Measurements from ENCODE around the gene C3. TPM values are rescaled to one million over a fixed set of nuclear protein-coding genes. Genes with fewer than 3 reads are reported as not detected.

The C3 gene
- total RNA-seq, 6 experiments from 2014 or later = 0.82 to 1.5 (median 1.2) TPM

DNA sequence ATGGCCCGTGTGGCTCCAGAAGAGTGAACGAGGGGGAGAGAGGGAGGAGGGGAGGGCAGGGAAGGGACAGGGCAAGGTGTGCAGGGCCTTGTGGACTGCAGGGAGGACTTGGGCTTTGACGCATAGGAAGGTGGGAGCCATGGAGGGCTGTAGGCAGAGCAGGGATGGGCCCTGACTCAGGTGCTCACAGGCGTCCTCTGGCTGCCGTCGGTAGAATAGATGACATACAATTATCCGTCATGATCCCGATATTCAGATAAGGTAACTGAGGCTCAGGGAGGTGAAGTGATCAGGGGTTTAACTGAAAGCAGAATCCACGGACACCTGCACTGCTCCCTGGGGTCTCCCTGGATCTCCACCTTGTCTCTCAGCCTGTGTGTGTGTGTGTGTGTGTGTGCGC, 3.4 kb downstream of the C3 start:
- peaks cover 9% of the 10 kb centered on the region for H3K4me1 Mint-ChIP-seq (ENCODE audit: low read depth)
- TF ChIP-seq, protein P1, sequence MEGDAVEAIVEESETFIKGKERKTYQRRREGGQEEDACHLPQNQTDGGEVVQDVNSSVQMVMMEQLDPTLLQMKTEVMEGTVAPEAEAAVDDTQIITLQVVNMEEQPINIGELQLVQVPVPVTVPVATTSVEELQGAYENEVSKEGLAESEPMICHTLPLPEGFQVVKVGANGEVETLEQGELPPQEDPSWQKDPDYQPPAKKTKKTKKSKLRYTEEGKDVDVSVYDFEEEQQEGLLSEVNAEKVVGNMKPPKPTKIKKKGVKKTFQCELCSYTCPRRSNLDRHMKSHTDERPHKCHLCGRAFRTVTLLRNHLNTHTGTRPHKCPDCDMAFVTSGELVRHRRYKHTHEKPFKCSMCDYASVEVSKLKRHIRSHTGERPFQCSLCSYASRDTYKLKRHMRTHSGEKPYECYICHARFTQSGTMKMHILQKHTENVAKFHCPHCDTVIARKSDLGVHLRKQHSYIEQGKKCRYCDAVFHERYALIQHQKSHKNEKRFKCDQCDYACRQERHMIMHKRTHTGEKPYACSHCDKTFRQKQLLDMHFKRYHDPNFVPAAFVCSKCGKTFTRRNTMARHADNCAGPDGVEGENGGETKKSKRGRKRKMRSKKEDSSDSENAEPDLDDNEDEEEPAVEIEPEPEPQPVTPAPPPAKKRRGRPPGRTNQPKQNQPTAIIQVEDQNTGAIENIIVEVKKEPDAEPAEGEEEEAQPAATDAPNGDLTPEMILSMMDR (IDR thresholded peaks at IDR 0.05) = no peak
- H3K9me3 Mint-ChIP-seq = peaks cover 14% of the 10 kb centered on the region
- H3K27me3 Mint-ChIP-seq (ENCODE audit: insufficient read depth) = peaks cover 9% of the 10 kb centered on the region
- H3K36me3 Mint-ChIP-seq (ENCODE audit: low read depth) = peaks cover 6% of the 10 kb centered on the region
- H3K4me3 Mint-ChIP-seq = no peak overlapping the region
- DNase-seq = no peak
- no peak overlapping the region for H3K27ac Mint-ChIP-seq

DNA sequence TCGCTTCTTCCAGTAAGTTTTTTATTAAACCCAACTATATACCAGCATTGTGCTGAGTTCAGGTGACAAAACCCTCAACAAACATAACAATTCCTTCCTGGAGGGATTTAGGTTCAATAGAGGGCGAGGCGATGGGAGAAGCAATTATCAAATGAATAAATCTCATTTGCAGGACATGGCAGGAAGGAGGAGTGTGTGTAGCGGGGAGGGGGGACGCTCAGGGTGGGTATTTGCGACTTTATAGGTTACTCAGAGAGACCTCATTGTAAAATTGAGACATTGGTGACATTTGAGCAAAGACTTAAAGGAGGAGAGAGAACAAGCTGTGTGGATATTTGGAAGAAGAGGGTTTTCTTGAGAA, 3.9 kb downstream of the C3 start:
- H3K4me1 Mint-ChIP-seq (ENCODE audit: low read depth) = peaks cover 9% of the 10 kb centered on the region
- peaks cover 14% of the 10 kb centered on the region for H3K9me3 Mint-ChIP-seq
- DNase-seq = no peak
- H3K4me3 Mint-ChIP-seq = no peak overlapping the region
- no peak overlapping the region for H3K27ac Mint-ChIP-seq
- peaks cover 13% of the 10 kb centered on the region for H3K27me3 Mint-ChIP-seq (ENCODE audit: insufficient read depth)
- peaks cover 6% of the 10 kb centered on the region for H3K36me3 Mint-ChIP-seq (ENCODE audit: low read depth)
- TF ChIP-seq, protein P1 (IDR thresholded peaks at IDR 0.05) = no peak

DNA sequence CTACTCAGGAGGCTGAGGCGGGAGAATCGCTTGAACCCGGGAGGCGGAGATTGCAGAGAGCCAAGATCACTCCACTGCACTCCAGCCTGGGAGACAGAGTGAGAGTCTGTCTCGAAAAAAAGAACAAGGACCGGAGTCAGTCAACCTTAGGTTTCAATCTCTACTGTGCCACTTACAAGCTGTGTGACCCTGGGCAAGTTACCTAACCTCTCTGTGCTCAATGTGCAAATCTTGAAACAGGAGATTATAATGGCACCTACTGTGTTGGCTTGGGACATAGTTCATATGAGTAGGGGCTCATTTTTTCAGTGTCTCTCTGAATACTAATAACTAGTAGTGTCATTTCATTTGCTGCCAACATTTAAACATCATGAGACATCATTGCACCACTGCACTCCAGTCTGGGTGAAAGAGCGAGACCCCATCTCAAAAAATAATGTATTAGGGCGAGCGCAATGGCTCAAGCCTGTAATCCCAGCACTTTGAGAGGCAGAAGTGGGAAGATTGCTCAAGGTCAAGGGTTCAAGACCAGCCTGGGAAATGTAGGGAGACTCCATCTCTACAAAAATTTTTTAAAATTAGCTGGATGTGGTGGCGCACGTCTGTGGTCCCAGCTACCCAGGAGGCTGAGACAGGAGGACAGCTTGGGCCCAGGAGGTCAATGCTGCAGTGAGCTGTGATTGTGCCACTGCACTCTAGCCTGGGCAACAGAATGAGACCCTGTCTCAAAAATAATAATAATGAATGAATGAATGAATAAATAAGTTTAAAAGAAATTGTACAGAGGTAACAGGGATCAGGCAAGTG, 5.5 kb downstream of the C3 start:
- H3K4me1 Mint-ChIP-seq (ENCODE audit: low read depth) = no peaks in the 10 kb centered on the region
- no peak overlapping the region for H3K27ac Mint-ChIP-seq
- H3K9me3 Mint-ChIP-seq = peaks cover 14% of the 10 kb centered on the region
- no peak for DNase-seq
- TF ChIP-seq, protein P1 (IDR thresholded peaks at IDR 0.05) = no peak
- H3K36me3 Mint-ChIP-seq (ENCODE audit: low read depth) = peaks cover 6% of the 10 kb centered on the region
- no peak overlapping the region for H3K4me3 Mint-ChIP-seq
- H3K27me3 Mint-ChIP-seq (ENCODE audit: insufficient read depth) = peaks cover 25% of the 10 kb centered on the region

DNA sequence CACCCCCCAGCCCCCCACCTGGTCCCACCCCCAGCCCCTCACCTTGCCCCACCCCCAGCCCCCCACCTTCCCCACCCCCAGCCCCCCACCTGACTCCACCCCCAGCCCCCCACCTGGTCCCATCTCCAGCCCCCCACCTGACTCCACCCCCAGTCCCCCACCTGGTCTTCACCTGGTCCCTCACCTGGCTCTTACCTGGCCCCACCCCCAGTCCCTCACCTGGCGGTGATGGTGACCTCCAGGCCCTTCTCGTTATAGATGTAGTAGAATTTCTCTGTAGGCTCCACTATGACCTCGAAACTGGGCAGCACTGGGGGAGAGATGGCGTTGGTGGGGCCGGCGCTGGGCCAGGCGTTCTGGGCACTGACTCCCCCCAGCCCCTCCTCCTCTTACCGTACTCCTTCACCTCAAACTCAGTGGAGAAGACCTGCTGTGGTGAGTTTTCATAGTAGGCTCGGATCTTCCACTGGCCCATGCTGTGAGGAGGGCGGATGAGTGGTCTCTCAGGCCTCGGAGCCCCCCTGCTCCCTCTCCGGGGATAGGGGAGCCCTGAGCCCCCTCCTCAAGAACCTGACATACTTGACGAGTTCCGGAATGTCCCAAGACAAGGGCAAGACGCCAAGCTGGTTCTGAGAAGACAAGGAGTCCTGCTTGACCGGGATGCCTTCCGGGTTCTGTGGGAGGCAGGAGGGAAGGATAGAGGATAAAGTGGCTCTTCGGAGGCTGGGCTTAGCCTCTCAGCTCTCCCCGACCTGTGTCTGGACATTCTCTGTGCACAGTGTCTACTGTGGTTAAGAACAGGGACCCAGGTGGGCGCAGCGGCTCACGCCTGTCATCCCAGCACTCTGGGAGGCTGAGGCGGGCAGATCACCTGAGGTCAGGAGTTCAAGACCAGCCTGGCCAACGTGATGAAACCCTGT, 6.4 kb downstream of the C3 start:
- Mint-ChIP-seq H3K9me3 (peaks cover 14% of the 10 kb centered on the region), H3K4me1 (ENCODE audit: low read depth) (no peaks in the 10 kb centered on the region), H3K4me3 (no peak overlapping the region), H3K36me3 (ENCODE audit: low read depth) (peaks cover 6% of the 10 kb centered on the region), H3K27me3 (ENCODE audit: insufficient read depth) (peaks cover 32% of the 10 kb centered on the region), H3K27ac (no peak overlapping the region)
- TF ChIP-seq, protein P1 (IDR thresholded peaks at IDR 0.05) = no peak
- no peak for DNase-seq

DNA sequence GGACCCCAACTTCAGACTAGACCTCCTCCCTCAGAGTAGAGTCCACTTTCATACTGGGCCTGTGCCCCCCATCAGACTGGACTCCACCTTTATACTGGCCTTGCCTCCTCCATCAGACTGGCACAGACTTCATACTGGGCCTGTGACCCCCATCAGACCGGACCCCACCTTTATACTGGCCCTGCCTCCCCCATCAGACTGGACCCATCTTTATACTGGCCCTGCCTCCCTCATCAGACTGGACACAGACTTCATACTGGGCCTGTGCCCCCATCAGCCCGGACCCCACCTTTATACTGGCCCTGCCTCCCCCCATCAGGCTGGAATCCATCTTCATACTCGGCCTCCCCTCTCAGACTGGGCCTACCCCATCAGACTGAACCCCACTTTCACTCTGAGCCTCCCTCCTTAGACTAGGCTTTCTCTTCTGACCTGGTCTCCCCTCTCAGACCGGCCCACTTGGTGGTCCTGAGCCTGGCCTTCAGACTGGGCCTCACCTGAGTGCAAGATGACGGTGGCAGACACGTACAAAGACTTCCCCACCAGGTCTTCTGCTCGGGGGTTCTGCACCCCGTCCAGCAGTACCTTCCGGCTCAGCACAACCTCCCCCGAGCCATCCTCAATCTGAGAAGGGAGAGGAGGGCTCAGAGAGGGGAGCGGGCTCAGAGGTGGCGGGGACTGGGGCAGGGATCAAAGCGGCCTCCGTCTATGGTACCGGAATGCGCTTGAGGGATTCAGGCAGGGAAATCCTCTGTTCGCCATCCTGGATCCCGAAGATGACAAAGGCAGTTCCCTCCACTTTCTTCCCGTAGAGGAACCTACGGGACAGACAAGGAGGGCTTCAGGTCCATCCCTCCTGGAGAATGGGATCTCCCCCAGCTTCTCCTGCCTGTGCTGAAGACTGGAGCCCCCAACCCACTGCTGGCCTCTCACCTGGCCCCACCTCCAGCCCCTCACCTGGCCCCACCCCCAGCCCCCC, 7.5 kb downstream of the C3 start:
- no peaks in the 10 kb centered on the region for H3K4me1 Mint-ChIP-seq (ENCODE audit: low read depth)
- H3K27ac Mint-ChIP-seq = no peak overlapping the region
- peaks cover 9% of the 10 kb centered on the region for H3K9me3 Mint-ChIP-seq
- DNase-seq = no peak
- H3K27me3 Mint-ChIP-seq (ENCODE audit: insufficient read depth) = peaks cover 38% of the 10 kb centered on the region
- TF ChIP-seq, protein P1 (IDR thresholded peaks at IDR 0.05) = no peak
- H3K4me3 Mint-ChIP-seq = no peak overlapping the region
- peaks cover 6% of the 10 kb centered on the region for H3K36me3 Mint-ChIP-seq (ENCODE audit: low read depth)

All from HFFc6 (cell line).